K562 (cell line): Measurements from ENCODE around the gene LTB4R2. TPM values are rescaled to one million over a fixed set of nuclear protein-coding genes. Genes with fewer than 3 reads are reported as not detected.

Experiments used
- BACH1 ChIP-seq: fragments of 200-800 bp; sonication (Bioruptor generic); IDR thresholded peaks from 2 replicates; pipeline ENCODE4 v1.6.1; 2016; ENCODE audit warnings: missing genetic modification characterization, missing compliant biosample characterization
- ESRRA ChIP-seq: fragments of 450-650 bp; IDR thresholded peaks from 2 replicates; pipeline ENCODE4 v1.6.1; 2014; ENCODE audit warnings: low read depth, mild to moderate bottlenecking, moderate library complexity, borderline replicate concordance
- ETV6 ChIP-seq, 3 experiments: fragments of 150-350 bp in 1 of 3; sonication (generic) in 1 of 3; formaldehyde crosslinking in 1 of 3; IDR thresholded peaks; 2 replicates each; pipeline versions ENCODE4 v1.6.1 to v1.8.0; 2014 to 2022; ENCODE audit warnings: borderline replicate concordance in 2 of 3, low read depth in 2 of 3, antibody characterized with exemption in 1 of 3, low read length in 1 of 3, mild to moderate bottlenecking in 1 of 3, missing genetic modification reagents in 1 of 3
- GTF2E2 ChIP-seq: fragments of 200-800 bp; sonication (Bioruptor generic); IDR thresholded peaks from 2 replicates; pipeline ENCODE4 v1.6.1; 2016; ENCODE audit warnings: missing genetic modification characterization, missing compliant biosample characterization
- IRF1 ChIP-seq: sonication (generic); formaldehyde crosslinking; IDR thresholded peaks from 2 replicates; pipeline ENCODE4 v1.8.0; 2022; ENCODE audit warnings: missing genetic modification reagents, mild to moderate bottlenecking, borderline replicate concordance
- KLF1 ChIP-seq: fragments of 450-650 bp; IDR thresholded peaks from 2 replicates; pipeline ENCODE4 v1.6.1; 2016; ENCODE audit warnings: missing genetic modification characterization, missing compliant biosample characterization
- MAZ ChIP-seq, 2 experiments: fragments of 450-650 bp in 1 of 2; sonication (generic) in 1 of 2; formaldehyde crosslinking; IDR thresholded peaks in 1 of 2; conservative IDR thresholded peaks in 1 of 2; 2 replicates each; pipeline versions ENCODE4 v1.4.0 to v1.5.0; 2020; ENCODE audit warnings: mild to moderate bottlenecking in 1 of 2, missing genetic modification reagents in 1 of 2
- MBD1 ChIP-seq: fragments of 250-450 bp; sonication (Bioruptor Pico); IDR thresholded peaks from 2 replicates; pipeline ENCODE4 v1.8.0; 2022; ENCODE audit warnings: inconsistent platforms
- MYBL2 ChIP-seq, 2 experiments: fragments of 450-650 bp in 1 of 2; sonication (generic) in 1 of 2; formaldehyde crosslinking in 1 of 2; IDR thresholded peaks; 2 replicates each; pipeline versions ENCODE4 v1.6.1 to v1.8.1; 2017 to 2022; ENCODE audit warnings: borderline replicate concordance in 1 of 2, inconsistent platforms in 1 of 2, low read depth in 1 of 2, mild to moderate bottlenecking in 1 of 2, missing genetic modification reagents in 1 of 2, moderate library complexity in 1 of 2
- NR2C1 ChIP-seq, 2 experiments: fragments of 450-650 bp; IDR thresholded peaks; 2 replicates each; pipeline ENCODE4 v1.6.1; 2017; ENCODE audit warnings: mild to moderate bottlenecking in 2 of 2, antibody characterized with exemption in 1 of 2, inconsistent platforms in 1 of 2, missing compliant biosample characterization in 1 of 2, missing genetic modification characterization in 1 of 2
- PHF21A ChIP-seq: fragments of 450-650 bp; IDR thresholded peaks from 2 replicates; pipeline ENCODE4 v1.6.1; 2017; ENCODE audit warnings: low read depth, borderline replicate concordance
- PYGO2 ChIP-seq: fragments of 450-650 bp; IDR thresholded peaks from 2 replicates; pipeline ENCODE4 v1.6.1; 2016; ENCODE audit warnings: mild to moderate bottlenecking, missing genetic modification characterization, moderate library complexity, missing compliant biosample characterization
- RNF219 ChIP-seq: fragments of 250-450 bp; sonication (Bioruptor Pico); IDR thresholded peaks from 2 replicates; pipeline ENCODE4 v1.5.0; 2022; ENCODE audit warnings: mild to moderate bottlenecking
- USF2 ChIP-seq: sonication (generic); formaldehyde crosslinking; IDR thresholded peaks from 2 replicates; pipeline ENCODE4 v1.5.0; 2020; ENCODE audit warnings: missing genetic modification reagents
- XRCC3 ChIP-seq: fragments of 450-650 bp; IDR thresholded peaks from 2 replicates; pipeline ENCODE4 v1.6.1; 2017; ENCODE audit warnings: mild to moderate bottlenecking, moderate library complexity
- ZC3H11A ChIP-seq: IDR thresholded peaks from 2 replicates; pipeline ENCODE4 v1.6.1; 2012; ENCODE audit warnings: low read depth, low read length, improper control_type of control experiment
- ZNF277 ChIP-seq: fragments of 250-450 bp; sonication (Bioruptor Pico); IDR thresholded peaks from 2 replicates; pipeline ENCODE4 v1.8.0; 2022; ENCODE audit warnings: inconsistent platforms, mild to moderate bottlenecking, moderate library complexity, borderline replicate concordance
- polyA plus RNA-seq, 8 experiments: library from polyadenylated mRNA; depleted of rRNA in 4 of 8; stranded (reverse) in 5 of 8; unstranded in 3 of 8; fragments of >200 nt; fragmentation: Nextera tagmentation in 2 of 8; fragmentation: Illumina TruSeq in 1 of 8; extraction: Ambion mirVana in 2 of 8; extraction: Trizol in 1 of 8; gene quantifications; 2 replicates each; pipeline versions ENCODE4 v1.2.1 to v1.2.3, GENCODE V29; 2011 to 2014; ENCODE audit warnings: inconsistent platforms in 1 of 8, missing spikeins in 1 of 8
- total RNA-seq, 7 experiments: library from RNA; depleted of rRNA in 6 of 7; stranded (reverse); fragments of >200 nt in 6 of 7; fragmentation: Illumina TruSeq in 2 of 7; extraction: Trizol in 2 of 7; gene quantifications; 2 replicates each; pipeline versions ENCODE4 v1.2.1 to v1.2.3, GENCODE V29; 2011 to 2021; ENCODE audit warnings: low replicate concordance in 1 of 7

The LTB4R2 gene
- total and polyA plus RNA-seq, 9 of the 15 experiments (the other 6 are each of a cell fraction or from before 2014, with no cell fraction given): 0.03 to 11.6 (median 2.8) TPM; not detected in 1

- TF ChIP-seq RNF219: no peak
- no peak for TF ChIP-seq GTF2E2
- no peak for TF ChIP-seq MBD1 (CRISPR knock-in tag)
- no peak for TF ChIP-seq NR2C1 (IDR thresholded peaks at IDR 0.05)
- peak; percentile 55; the same call in 1 of the 2 replicates for TF ChIP-seq NR2C1 (tag; IDR thresholded peaks at IDR 0.05)
- no peak for TF ChIP-seq BACH1 (tag)
- TF ChIP-seq ETV6 (IDR thresholded peaks at IDR 0.05; ENCODE audit: borderline replicate concordance in 1 of 2, low read depth in 2 of 2, low read length in 1 of 2): no peak
- TF ChIP-seq ETV6 (CRISPR knock-in tag; IDR thresholded peaks at IDR 0.05; ENCODE audit: borderline replicate concordance): 0 out of 2 replicates have a peak, but pooled peaks have one; percentile 51
- TF ChIP-seq XRCC3: no peak
- no peak for TF ChIP-seq IRF1 (CRISPR knock-in tag)
- peak; percentile 61 for TF ChIP-seq USF2 (CRISPR knock-in tag)
- peak in 1 of 2 experiments; percentile 42; a peak in 1 of 4 replicates for TF ChIP-seq MAZ (CRISPR knock-in tag; conservative IDR thresholded peaks at IDR 0.05 in 1 of 2, IDR thresholded peaks at IDR 0.05 in 1 of 2)
- TF ChIP-seq PHF21A: no peak
- TF ChIP-seq MYBL2 (IDR thresholded peaks at IDR 0.05; ENCODE audit: low read depth): no peak
- no peak for TF ChIP-seq MYBL2 (CRISPR knock-in tag; IDR thresholded peaks at IDR 0.05; ENCODE audit: borderline replicate concordance)
- TF ChIP-seq KLF1 (tag): peak; percentile 50; the same call in 1 of the 2 replicates
- TF ChIP-seq PYGO2 (tag): no peak
- TF ChIP-seq ZNF277 (CRISPR knock-in tag): no peak
- 0 out of 2 replicates have a peak, but pooled peaks have one; percentile 30 for TF ChIP-seq ESRRA
- TF ChIP-seq ZC3H11A: no peak
These were observed 6.1 kb downstream of the LTB4R2 start (continued) for GRCh38 chr14:24315807-24316596.
